Progenitor cell of endocrine pancreas (in vitro differentiated cells): Measurements from ENCODE around the gene SLC15A2. TPM values are rescaled to one million over a fixed set of nuclear protein-coding genes. Genes with fewer than 3 reads are reported as not detected.

Experiments
- DNase-seq: peaks from one replicate; pipeline ENCODE4 v3.0.0; 2021; ENCODE audit warnings: low spot score; ENCODE audit not compliant: unreplicated experiment
- H3K27ac Mint-ChIP-seq: 2 replicates; pipeline ENCODE4 v1.8.0; 2021; ENCODE audit warnings: mild to moderate bottlenecking, moderate library complexity, mixed read lengths
- H3K27me3 Mint-ChIP-seq: 2 replicates; pipeline ENCODE4 v1.8.0; 2021; ENCODE audit warnings: mixed read lengths
- H3K36me3 Mint-ChIP-seq: 2 replicates; pipeline ENCODE4 v1.8.0; 2022; ENCODE audit warnings: mixed read lengths; ENCODE audit not compliant: insufficient read depth
- H3K4me1 Mint-ChIP-seq: 2 replicates; pipeline ENCODE4 v1.8.0; 2021; ENCODE audit warnings: low read depth, mixed read lengths
- H3K4me3 Mint-ChIP-seq: 2 replicates; pipeline ENCODE4 v1.8.0; 2021; ENCODE audit warnings: low read depth, mild to moderate bottlenecking, moderate library complexity, mixed read lengths
- H3K9me3 Mint-ChIP-seq: 2 replicates; pipeline ENCODE4 v1.8.0; 2021; ENCODE audit warnings: low read depth, mixed read lengths
- total RNA-seq: library from RNA; stranded (reverse); gene quantifications from 2 replicates; pipeline ENCODE4 v1.2.1, GENCODE V29; 2021
- TF ChIP-seq, protein P1 (sequence below): fragments of 200-600 bp; sonication (generic); IDR thresholded peaks from one replicate; pipeline ENCODE4 v1.5.0; 2021; ENCODE audit warnings: antibody characterized with exemption, mild to moderate bottlenecking; ENCODE audit not compliant: unreplicated experiment

Gene SLC15A2
- total RNA-seq, 1 donor from 2014 or later = 4.2 TPM

GRCh38 chr3:121980450-121980796, 86.2 kb downstream of the SLC15A2 start:
- DNase-seq = no peak
- Mint-ChIP-seq H3K36me3 (peaks cover 13% of the 10 kb centered on the region), H3K9me3 (peaks cover 39% of the 10 kb centered on the region), H3K27me3 (no peaks in the 10 kb centered on the region), H3K4me1 (peaks cover 5% of the 10 kb centered on the region), H3K27ac (no peak overlapping the region), H3K4me3 (no peak overlapping the region)
- TF ChIP-seq, protein P1, sequence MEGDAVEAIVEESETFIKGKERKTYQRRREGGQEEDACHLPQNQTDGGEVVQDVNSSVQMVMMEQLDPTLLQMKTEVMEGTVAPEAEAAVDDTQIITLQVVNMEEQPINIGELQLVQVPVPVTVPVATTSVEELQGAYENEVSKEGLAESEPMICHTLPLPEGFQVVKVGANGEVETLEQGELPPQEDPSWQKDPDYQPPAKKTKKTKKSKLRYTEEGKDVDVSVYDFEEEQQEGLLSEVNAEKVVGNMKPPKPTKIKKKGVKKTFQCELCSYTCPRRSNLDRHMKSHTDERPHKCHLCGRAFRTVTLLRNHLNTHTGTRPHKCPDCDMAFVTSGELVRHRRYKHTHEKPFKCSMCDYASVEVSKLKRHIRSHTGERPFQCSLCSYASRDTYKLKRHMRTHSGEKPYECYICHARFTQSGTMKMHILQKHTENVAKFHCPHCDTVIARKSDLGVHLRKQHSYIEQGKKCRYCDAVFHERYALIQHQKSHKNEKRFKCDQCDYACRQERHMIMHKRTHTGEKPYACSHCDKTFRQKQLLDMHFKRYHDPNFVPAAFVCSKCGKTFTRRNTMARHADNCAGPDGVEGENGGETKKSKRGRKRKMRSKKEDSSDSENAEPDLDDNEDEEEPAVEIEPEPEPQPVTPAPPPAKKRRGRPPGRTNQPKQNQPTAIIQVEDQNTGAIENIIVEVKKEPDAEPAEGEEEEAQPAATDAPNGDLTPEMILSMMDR = no peak

- Mint-ChIP-seq H3K4me1 (peaks cover 2% of the 10 kb centered on the region), H3K4me3 (no peak overlapping the region), H3K27me3 (no peaks in the 10 kb centered on the region), H3K36me3 (peaks cover 13% of the 10 kb centered on the region), H3K27ac (no peak overlapping the region), H3K9me3 (peaks cover 34% of the 10 kb centered on the region)
- DNase-seq = no peak
- TF ChIP-seq, protein P1 = no peak
Measured at GRCh38 chr3:121981473-121981872, 87.3 kb downstream of the SLC15A2 start.

DNA sequence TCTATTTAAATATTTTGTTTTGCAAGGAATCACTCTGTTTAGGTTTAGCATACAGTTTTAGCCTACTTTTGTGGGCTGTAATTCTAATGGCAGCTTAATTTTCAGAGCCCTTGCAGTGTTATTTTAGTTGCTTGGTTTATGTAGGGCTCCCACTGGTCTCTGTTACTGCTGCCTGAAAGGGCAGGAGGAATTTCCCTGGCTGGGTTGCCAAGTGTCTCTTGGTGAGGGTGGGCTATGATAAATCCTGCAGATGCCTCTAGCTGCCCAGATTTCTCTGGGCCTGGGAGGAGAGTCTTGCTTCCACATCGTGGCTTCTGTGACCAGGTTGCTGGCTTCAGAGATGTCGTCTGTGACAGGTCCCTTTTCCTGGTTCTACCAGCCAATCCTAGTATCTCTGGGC, 91.6 kb downstream of the SLC15A2 start:
- Mint-ChIP-seq H3K4me3 (no peak overlapping the region), H3K27ac (no peak overlapping the region), H3K36me3 (peaks cover 16% of the 10 kb centered on the region), H3K4me1 (peaks cover 5% of the 10 kb centered on the region), H3K27me3 (peaks cover 6% of the 10 kb centered on the region), H3K9me3 (peaks cover 20% of the 10 kb centered on the region)
- no peak for DNase-seq
- TF ChIP-seq, protein P1 = no peak

DNA sequence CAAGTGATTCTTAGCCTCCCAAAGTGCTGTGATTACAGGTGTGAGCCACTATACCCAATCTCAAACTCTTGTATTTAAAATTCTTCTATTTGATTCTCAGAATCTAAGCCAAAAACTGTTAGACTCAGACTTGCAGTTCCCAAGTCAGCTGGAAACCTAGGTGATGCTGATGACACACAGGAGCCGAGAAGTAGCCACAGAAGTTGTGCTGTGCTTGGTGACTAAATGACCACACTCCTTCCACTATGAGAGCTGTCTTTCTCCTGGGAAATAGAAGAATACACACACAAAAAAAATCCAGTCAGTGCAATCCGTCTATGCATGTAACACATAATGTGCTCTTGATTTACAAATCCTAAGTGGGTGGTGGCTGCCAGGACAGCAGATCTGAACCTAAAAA, 93.9 kb downstream of the SLC15A2 start:
- H3K27ac Mint-ChIP-seq = no peak overlapping the region
- TF ChIP-seq, protein P1 = no peak
- peaks cover 20% of the 10 kb centered on the region for H3K9me3 Mint-ChIP-seq
- peaks cover 5% of the 10 kb centered on the region for H3K4me1 Mint-ChIP-seq
- no peak for DNase-seq
- no peak overlapping the region for H3K4me3 Mint-ChIP-seq
- peaks cover 6% of the 10 kb centered on the region for H3K27me3 Mint-ChIP-seq
- peaks cover 13% of the 10 kb centered on the region for H3K36me3 Mint-ChIP-seq

- H3K36me3 Mint-ChIP-seq = peaks cover 8% of the 10 kb centered on the region
- H3K9me3 Mint-ChIP-seq = peaks cover 4% of the 10 kb centered on the region
- H3K27me3 Mint-ChIP-seq = peaks cover 10% of the 10 kb centered on the region
- TF ChIP-seq, protein P1 = no peak
- no peak overlapping the region for H3K27ac Mint-ChIP-seq
- no peak overlapping the region for H3K4me3 Mint-ChIP-seq
- H3K4me1 Mint-ChIP-seq = peaks cover 5% of the 10 kb centered on the region
- DNase-seq = no peak
Measured at GRCh38 chr3:121989943-121990342, 95.7 kb downstream of the SLC15A2 start.
